ENCODE results near the gene PLEKHN1. TPM values are rescaled to one million over a fixed set of nuclear protein-coding genes. Genes with fewer than 3 reads are reported as not detected.

Gene PLEKHN1
- total RNA-seq, 4 donors from 2014 or later, result 0.17 to 0.50 (median 0.19) TPM; not detected in 1

DNA sequence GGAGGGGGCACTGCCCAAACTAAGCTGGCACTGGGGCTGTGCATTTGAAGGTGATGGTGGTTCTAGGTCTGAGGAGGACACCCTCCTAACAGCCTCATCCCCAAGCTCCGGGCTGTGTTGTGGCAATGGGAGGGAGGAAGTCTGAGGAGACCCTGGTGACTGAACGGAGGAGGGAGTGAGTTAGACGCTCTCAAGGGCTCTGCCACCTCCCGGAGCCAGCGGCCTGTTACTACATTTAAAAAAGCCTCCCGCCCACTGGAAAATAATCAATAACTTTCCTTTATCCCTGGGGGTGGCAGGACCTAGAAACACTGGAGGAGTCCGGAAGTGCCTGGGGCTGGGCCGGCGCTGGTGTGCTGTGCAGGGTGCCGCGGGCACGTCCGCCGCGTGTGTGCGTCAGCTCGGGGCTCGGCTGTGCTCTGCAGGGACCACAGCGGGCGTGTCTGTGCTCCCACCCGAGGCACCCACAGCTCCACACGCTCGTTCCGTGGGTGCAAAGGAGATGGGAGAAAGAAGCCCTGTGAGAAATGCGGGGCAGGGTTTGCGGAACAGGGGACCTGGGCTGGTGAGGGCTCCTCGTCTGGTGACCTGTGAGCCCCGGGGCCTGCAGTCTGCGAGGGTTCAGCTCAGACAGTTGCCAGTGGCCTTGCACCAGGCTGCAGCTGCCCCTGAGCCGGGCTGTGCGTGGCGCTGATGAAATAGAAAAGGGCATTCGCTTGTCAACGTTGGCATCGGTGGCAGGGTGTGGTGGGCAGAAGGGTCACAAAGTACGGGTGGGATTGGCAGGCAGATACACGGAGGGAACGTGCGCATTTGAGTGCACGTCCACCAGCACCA is 37.2 kb upstream of the PLEKHN1 start:
- intact Hi-C loops (cut with DNase I), result no loop called here
- TF ChIP-seq POLR2AphosphoS5 (IDR thresholded peaks at IDR 0.05) (no peak), CTCF (IDR thresholded peaks at IDR 0.05) (no peak), EP300 (IDR thresholded peaks at IDR 0.05) (no peak), POLR2A (IDR thresholded peaks at IDR 0.05; ENCODE audit: low read depth) (no peak)
- no peaks in the 10 kb centered on the region for H3K36me3 ChIP-seq
- H3K27me3 ChIP-seq, result peaks cover 0 to 97% (median 18%) of the 10 kb centered on the region in 4 donors
- DNase-seq (ENCODE audit: extremely low spot score), result no peak
- H3K27ac ChIP-seq (replicated peaks in 1 of 4), result no peak overlapping the region
- H3K4me3 ChIP-seq, result no peak overlapping the region
- H3K9me3 ChIP-seq, result no peaks in the 10 kb centered on the region
- WGBS, result 83% methylated on average over 38 of the region's 40 CpGs
- peaks cover 13 to 23% (median 21%) of the 10 kb centered on the region in 4 donors for H3K4me1 ChIP-seq

- H3K27ac ChIP-seq (replicated peaks in 1 of 4), result no peak overlapping the region
- H3K4me1 ChIP-seq, result peaks cover 7 to 16% (median 13%) of the 10 kb centered on the region in 4 donors
- H3K36me3 ChIP-seq, result no peaks in the 10 kb centered on the region
- no peak for DNase-seq (ENCODE audit: extremely low spot score)
- TF ChIP-seq POLR2A (IDR thresholded peaks at IDR 0.05; ENCODE audit: low read depth) (no peak), EP300 (IDR thresholded peaks at IDR 0.05) (no peak)
- intact Hi-C loops (cut with DNase I), result no loop called here
- 90% methylated on average over 20 of the region's 40 CpGs for whole genome bisulfite sequencing
- H3K27me3 ChIP-seq, result peaks cover 0 to 90% (median 17%) of the 10 kb centered on the region in 4 donors
- no peak overlapping the region for H3K4me3 ChIP-seq
- H3K9me3 ChIP-seq, result no peaks in the 10 kb centered on the region
These were observed 36.3 kb upstream of the PLEKHN1 start for GRCh38 chr1:929712-930632.

DNA sequence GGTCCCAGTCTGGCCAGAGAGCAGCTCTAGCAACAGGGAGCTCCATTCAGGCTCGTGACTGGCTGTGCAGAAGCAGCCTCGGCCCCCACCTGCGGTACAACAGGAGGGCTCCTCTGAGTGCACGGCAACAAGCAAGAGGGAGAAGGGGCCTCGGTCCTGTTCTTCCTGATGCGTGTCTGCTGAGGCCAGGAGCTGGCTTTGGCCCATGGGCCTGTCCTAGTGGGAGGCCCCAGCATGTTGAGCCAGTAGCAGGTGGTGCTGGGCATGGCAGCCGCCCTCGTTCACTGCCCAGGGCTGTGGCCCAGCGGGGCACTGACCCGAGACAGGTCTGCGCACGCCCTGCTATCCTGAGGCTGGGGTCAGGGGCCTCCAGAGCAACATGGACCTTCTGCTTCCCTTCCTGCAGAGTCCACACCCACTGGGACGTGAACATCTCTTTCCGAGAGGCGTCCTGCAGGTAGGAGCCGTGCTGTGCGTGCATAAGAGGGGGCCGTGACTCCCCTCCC is 35.6 kb upstream of the PLEKHN1 start:
- DNase-seq (ENCODE audit: extremely low spot score), result no peak
- intact Hi-C loops (cut with DNase I), result no loop called here
- Histone ChIP-seq H3K36me3 (no peaks in the 10 kb centered on the region), H3K27ac (replicated peaks in 1 of 4) (no peak overlapping the region), H3K4me3 (no peak overlapping the region), H3K9me3 (no peaks in the 10 kb centered on the region), H3K27me3 (peaks cover 0 to 90% (median 19%) of the 10 kb centered on the region in 4 donors), H3K4me1 (peaks cover 8 to 16% (median 13%) of the 10 kb centered on the region in 4 donors)
- no peak for TF ChIP-seq POLR2A (IDR thresholded peaks at IDR 0.05; ENCODE audit: low read depth)
- no peak for TF ChIP-seq EP300 (IDR thresholded peaks at IDR 0.05)
- TF ChIP-seq POLR2AphosphoS5 (IDR thresholded peaks at IDR 0.05), result no peak
- TF ChIP-seq CTCF (IDR thresholded peaks at IDR 0.05), result no peak
- 64% methylated on average over 8 of the region's 18 CpGs for WGBS

GRCh38 chr1:931380-932172 is 34.7 kb upstream of the PLEKHN1 start:
- DNase-seq (ENCODE audit: extremely low spot score), result no peak
- peaks cover 0 to 90% (median 18%) of the 10 kb centered on the region in 4 donors for H3K27me3 ChIP-seq
- H3K4me1 ChIP-seq, result peaks cover 6 to 17% (median 13%) of the 10 kb centered on the region in 4 donors
- no peaks in the 10 kb centered on the region for H3K9me3 ChIP-seq
- TF ChIP-seq EP300 (IDR thresholded peaks at IDR 0.05), result no peak
- no peak for TF ChIP-seq CTCF (IDR thresholded peaks at IDR 0.05)
- TF ChIP-seq POLR2A (IDR thresholded peaks at IDR 0.05; ENCODE audit: low read depth), result no peak
- TF ChIP-seq POLR2AphosphoS5 (IDR thresholded peaks at IDR 0.05), result no peak
- intact Hi-C loops (cut with DNase I), result no loop called here
- no peaks in the 10 kb centered on the region for H3K36me3 ChIP-seq
- H3K4me3 ChIP-seq, result no peak overlapping the region
- 60% methylated on average over 15 of the region's 15 CpGs for WGBS
- no peak overlapping the region for H3K27ac ChIP-seq (replicated peaks in 1 of 4)
